Measurements from ENCODE around the gene RANBP3L. TPM values are rescaled to one million over a fixed set of nuclear protein-coding genes. Genes with fewer than 3 reads are reported as not detected.
"Not testable (repeated sequence)": the region's sequence is repeated elsewhere in the genome, so short reads cannot be mapped to it uniquely, and the experiment has no call there.

RANBP3L gene
- not detected for total RNA-seq

- CTCF ChIA-PET, result interaction anchor here (1.2 to 1.3 kb wide), 3 partner anchors 35 to 60 kb away, joined by 3 to 5 read pairs (median 5); partner anchors contain the start of gene NADK2
- Mint-ChIP-seq H3K9me3 (ENCODE audit: insufficient read depth) (no peaks in the 10 kb centered on the region), H3K27me3 (ENCODE audit: low read depth) (peaks cover 6% of the 10 kb centered on the region), H3K27ac (no peak within 1 kb of the TSS), H3K36me3 (ENCODE audit: low read depth) (no peaks in the 10 kb centered on the region), H3K4me3 (no peak within 1 kb of the TSS), H3K4me1 (ENCODE audit: low read depth) (no peaks in the 10 kb centered on the region)
- POLR2A ChIA-PET, result no interaction called here
- DNase-seq (no peak), ATAC-seq (no peak)
These were observed at the start of gene RANBP3L for GRCh38 chr5:36301858-36302603. TSS of gene RANBP3L (minus strand) at chr5:36301902. CDS start at chr5:36301416, 486 bp downstream.

GRCh38 chr5:36346896-36347690 is 45.4 kb upstream of the RANBP3L start:
- no peaks in the 10 kb centered on the region for H3K36me3 Mint-ChIP-seq (ENCODE audit: low read depth)
- H3K4me1 Mint-ChIP-seq (ENCODE audit: low read depth), result no peaks in the 10 kb centered on the region
- peaks cover 3% of the 10 kb centered on the region for H3K27me3 Mint-ChIP-seq (ENCODE audit: low read depth)
- ATAC-seq (no peak), DNase-seq (no peak)
- no peaks in the 10 kb centered on the region for H3K9me3 Mint-ChIP-seq (ENCODE audit: insufficient read depth)
- CTCF ChIA-PET, result no interaction called here
- POLR2A ChIA-PET, result no interaction called here
- H3K27ac Mint-ChIP-seq, result no peak overlapping the region
- H3K4me3 Mint-ChIP-seq, result no peak overlapping the region

- Mint-ChIP-seq H3K9me3 (ENCODE audit: insufficient read depth) (no peaks in the 10 kb centered on the region), H3K4me3 (no peak overlapping the region), H3K27me3 (ENCODE audit: low read depth) (peaks cover 3% of the 10 kb centered on the region), H3K4me1 (ENCODE audit: low read depth) (no peaks in the 10 kb centered on the region), H3K36me3 (ENCODE audit: low read depth) (no peaks in the 10 kb centered on the region), H3K27ac (no peak overlapping the region)
- no peak for DNase-seq
- CTCF ChIA-PET, result no interaction called here
- POLR2A ChIA-PET, result no interaction called here
- ATAC-seq, result no peak
These were observed 43.2 kb upstream of the RANBP3L start for GRCh38 chr5:36344899-36345298.

GRCh38 chr5:36341720-36342119 is 40.0 kb upstream of the RANBP3L start:
- ATAC-seq; DNase-seq; CTCF ChIA-PET; H3K27me3 Mint-ChIP-seq (ENCODE audit: low read depth); H3K4me3 Mint-ChIP-seq; H3K4me1 Mint-ChIP-seq (ENCODE audit: low read depth); H3K36me3 Mint-ChIP-seq (ENCODE audit: low read depth); H3K27ac Mint-ChIP-seq; H3K9me3 Mint-ChIP-seq (ENCODE audit: insufficient read depth); POLR2A ChIA-PET: not testable (repeated sequence)

- peaks cover 4% of the 10 kb centered on the region for H3K27me3 Mint-ChIP-seq (ENCODE audit: low read depth)
- CTCF ChIA-PET, result no interaction called here
- DNase-seq (no peak), ATAC-seq (no peak)
- H3K4me3 Mint-ChIP-seq, result no peak overlapping the region
- POLR2A ChIA-PET, result no interaction called here
- H3K4me1 Mint-ChIP-seq (ENCODE audit: low read depth), result no peaks in the 10 kb centered on the region
- no peaks in the 10 kb centered on the region for H3K9me3 Mint-ChIP-seq (ENCODE audit: insufficient read depth)
- no peaks in the 10 kb centered on the region for H3K36me3 Mint-ChIP-seq (ENCODE audit: low read depth)
- H3K27ac Mint-ChIP-seq, result no peak overlapping the region
These were observed 35.9 kb upstream of the RANBP3L start for GRCh38 chr5:36337597-36337996.

GRCh38 chr5:36334315-36334714 is 32.6 kb upstream of the RANBP3L start:
- no peak for DNase-seq
- Mint-ChIP-seq H3K4me1 (ENCODE audit: low read depth) (no peaks in the 10 kb centered on the region), H3K27ac (no peak overlapping the region), H3K4me3 (no peak overlapping the region), H3K27me3 (ENCODE audit: low read depth) (peaks cover 2% of the 10 kb centered on the region), H3K36me3 (ENCODE audit: low read depth) (no peaks in the 10 kb centered on the region), H3K9me3 (ENCODE audit: insufficient read depth) (no peaks in the 10 kb centered on the region)
- ChIA-PET CTCF (no interaction called here), POLR2A (no interaction called here)
- ATAC-seq, result no peak

GRCh38 chr5:36332720-36333119 is 31.0 kb upstream of the RANBP3L start:
- DNase-seq; POLR2A ChIA-PET; H3K27me3 Mint-ChIP-seq (ENCODE audit: low read depth); CTCF ChIA-PET; H3K36me3 Mint-ChIP-seq (ENCODE audit: low read depth); H3K27ac Mint-ChIP-seq; H3K4me3 Mint-ChIP-seq; H3K4me1 Mint-ChIP-seq (ENCODE audit: low read depth); ATAC-seq; H3K9me3 Mint-ChIP-seq (ENCODE audit: insufficient read depth): not testable (repeated sequence)

- no peak overlapping the region for H3K27ac Mint-ChIP-seq
- no peaks in the 10 kb centered on the region for H3K4me1 Mint-ChIP-seq (ENCODE audit: low read depth)
These were observed 23.5 kb upstream of the RANBP3L start for GRCh38 chr5:36325196-36325595.

GRCh38 chr5:36323926-36324781 is 22.5 kb upstream of the RANBP3L start:
- Mint-ChIP-seq H3K36me3 (ENCODE audit: low read depth) (no peaks in the 10 kb centered on the region), H3K9me3 (ENCODE audit: insufficient read depth) (no peaks in the 10 kb centered on the region), H3K27ac (no peak overlapping the region), H3K4me3 (no peak overlapping the region), H3K4me1 (ENCODE audit: low read depth) (no peaks in the 10 kb centered on the region), H3K27me3 (ENCODE audit: low read depth) (peaks cover 2% of the 10 kb centered on the region)
- POLR2A ChIA-PET, result no interaction called here
- CTCF ChIA-PET, result no interaction called here
- ATAC-seq (no peak), DNase-seq (no peak)

More at GRCh38 chr5:36325196-36325595, 23.5 kb upstream of the RANBP3L start:
- ATAC-seq, result no peak
- ChIA-PET POLR2A (no interaction called here), CTCF (no interaction called here)
- Mint-ChIP-seq H3K36me3 (ENCODE audit: low read depth) (no peaks in the 10 kb centered on the region), H3K9me3 (ENCODE audit: insufficient read depth) (no peaks in the 10 kb centered on the region), H3K27me3 (ENCODE audit: low read depth) (peaks cover 2% of the 10 kb centered on the region), H3K4me3 (no peak overlapping the region)
- no peak for DNase-seq

GRCh38 chr5:36312953-36313672 is 11.4 kb upstream of the RANBP3L start:
- no peak for ATAC-seq
- Mint-ChIP-seq H3K4me1 (ENCODE audit: low read depth) (no peaks in the 10 kb centered on the region), H3K9me3 (ENCODE audit: insufficient read depth) (no peaks in the 10 kb centered on the region), H3K4me3 (no peak overlapping the region), H3K36me3 (ENCODE audit: low read depth) (no peaks in the 10 kb centered on the region), H3K27ac (no peak overlapping the region), H3K27me3 (ENCODE audit: low read depth) (peaks cover 21% of the 10 kb centered on the region)
- ChIA-PET POLR2A (no interaction called here), CTCF (interaction anchor here (1.3 kb wide), 1 partner anchor 234 kb away, joined by 3 read pairs; no protein-coding TSS in a partner anchor)
- DNase-seq, result no peak

- no peaks in the 10 kb centered on the region for H3K9me3 Mint-ChIP-seq (ENCODE audit: insufficient read depth)
- CTCF ChIA-PET, result no interaction called here
- H3K27me3 Mint-ChIP-seq (ENCODE audit: low read depth), result peaks cover 20% of the 10 kb centered on the region
- no peak for DNase-seq
- H3K4me3 Mint-ChIP-seq, result no peak overlapping the region
- no peak overlapping the region for H3K27ac Mint-ChIP-seq
- no peaks in the 10 kb centered on the region for H3K36me3 Mint-ChIP-seq (ENCODE audit: low read depth)
- POLR2A ChIA-PET, result no interaction called here
- no peaks in the 10 kb centered on the region for H3K4me1 Mint-ChIP-seq (ENCODE audit: low read depth)
- ATAC-seq, result no peak
These were observed 10.3 kb upstream of the RANBP3L start for GRCh38 chr5:36311956-36312355.
